GM21723 (cell line): Measurements from ENCODE around the gene BARX2.

Experiments used
- ATAC-seq: cut with Tn5 transposase; IDR thresholded peaks from one replicate; pipeline ENCODE4 v1.9.1; 2021; ENCODE audit warnings: mild to moderate bottlenecking, moderate library complexity; ENCODE audit not compliant: unreplicated experiment

Gene BARX2

DNA sequence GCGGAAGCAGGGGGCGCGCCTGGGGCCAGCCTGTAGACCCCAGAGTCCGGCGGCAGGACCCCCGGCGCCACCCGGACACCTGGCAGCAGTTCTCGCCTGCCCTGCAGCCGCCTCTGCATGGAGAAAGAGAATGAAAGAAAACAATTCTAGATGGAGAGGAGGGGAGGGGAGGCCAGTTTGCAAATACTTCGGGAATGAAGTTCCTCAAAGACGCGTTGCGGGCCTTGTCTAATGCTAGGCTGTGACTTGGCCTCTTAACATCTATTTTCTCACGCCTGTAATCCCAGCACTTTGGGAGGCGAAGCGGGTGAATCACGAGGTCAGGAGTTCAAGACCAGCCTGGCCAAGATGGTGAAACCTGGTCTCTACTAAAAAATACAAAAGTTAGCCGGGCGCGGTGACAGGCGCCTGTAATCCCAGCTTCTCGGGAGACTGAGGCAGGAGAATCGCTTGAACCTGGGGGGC, 2.1 kb upstream of the BARX2 start:
- no peak for ATAC-seq

DNA sequence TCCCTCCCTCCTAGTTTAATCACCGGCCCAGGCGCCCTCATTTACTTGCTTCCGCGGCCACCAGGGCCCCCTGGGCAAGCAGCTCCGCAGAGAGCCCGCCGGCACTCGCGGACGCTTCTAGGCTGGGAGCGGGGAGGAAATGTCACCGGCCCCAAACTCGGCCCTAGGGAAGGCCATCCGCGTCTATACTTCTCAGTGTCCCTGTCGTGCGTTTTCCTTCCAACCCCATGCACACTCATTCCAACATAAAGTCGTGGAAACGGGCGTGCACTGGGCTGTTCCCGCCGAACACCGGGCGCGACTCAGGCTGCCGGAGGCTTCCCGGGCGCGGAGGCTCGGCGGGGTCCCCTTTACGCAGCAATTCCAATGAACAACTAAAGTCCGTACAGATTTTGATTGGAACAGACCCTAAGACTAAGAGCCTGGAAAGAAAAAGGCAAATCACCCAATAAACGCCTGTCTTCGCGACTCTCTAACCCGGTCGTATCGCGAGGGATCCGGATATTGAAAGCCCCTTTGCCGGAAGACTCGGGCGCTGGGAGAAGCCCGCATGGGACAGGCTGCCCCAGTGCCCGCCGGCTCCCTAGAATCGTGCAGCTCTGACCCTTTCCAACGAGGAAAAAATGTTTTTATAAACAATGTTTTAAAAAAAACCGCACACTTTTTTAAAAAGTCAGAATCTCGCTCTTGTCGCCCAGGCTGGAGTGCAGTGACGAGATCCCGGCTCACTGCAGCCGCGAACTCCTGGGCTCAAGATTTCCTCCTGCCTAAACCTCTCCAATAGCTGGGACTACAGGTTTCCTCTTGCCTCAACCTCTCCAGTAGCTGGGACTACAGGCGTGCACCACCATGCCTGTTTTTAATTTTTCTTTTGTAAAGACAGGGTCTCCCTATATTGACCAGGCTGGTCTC, 1.3 kb upstream of the BARX2 start:
- no peak for ATAC-seq

DNA sequence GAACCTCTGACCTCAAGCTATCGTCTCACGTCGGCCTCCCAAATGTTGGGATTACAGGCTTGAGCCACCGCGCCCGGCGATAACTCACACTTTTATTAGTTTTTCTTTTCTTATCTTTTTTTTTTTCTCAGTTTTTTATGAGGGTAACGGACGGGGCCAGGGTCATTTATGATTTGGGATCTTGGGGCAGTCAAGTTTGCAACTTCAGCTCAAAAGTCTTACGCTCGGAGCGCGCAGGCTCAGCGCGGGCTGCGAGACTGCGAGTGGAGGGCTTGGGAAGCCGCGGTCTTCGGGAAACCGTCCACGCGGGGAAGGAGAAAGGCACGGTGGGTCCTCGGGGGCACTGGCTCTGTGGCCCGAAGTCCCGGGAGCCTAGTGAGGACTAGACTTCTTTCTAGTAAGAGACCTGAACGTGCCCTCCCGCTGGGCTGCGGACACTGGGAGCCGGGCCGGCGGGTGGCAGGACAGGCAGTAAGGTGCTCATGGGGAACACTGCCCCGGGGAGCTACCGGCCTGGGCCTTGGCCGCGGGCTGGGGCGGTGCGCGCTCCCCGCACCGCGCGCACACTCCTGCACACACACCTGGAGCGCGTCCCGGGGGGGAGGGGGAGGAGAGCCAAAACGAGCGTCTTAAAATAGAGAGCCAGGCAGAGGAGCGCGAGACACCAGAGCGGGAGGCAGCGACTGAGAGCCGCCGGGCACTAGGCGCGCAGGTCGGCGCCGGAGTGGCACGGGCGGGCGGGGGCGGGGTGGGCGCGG, 476 bp upstream of the BARX2 start:
- no peak for ATAC-seq

GRCh38 chr11:129376658-129377341, 1.2 kb downstream of the BARX2 start:
- no peak for ATAC-seq

DNA sequence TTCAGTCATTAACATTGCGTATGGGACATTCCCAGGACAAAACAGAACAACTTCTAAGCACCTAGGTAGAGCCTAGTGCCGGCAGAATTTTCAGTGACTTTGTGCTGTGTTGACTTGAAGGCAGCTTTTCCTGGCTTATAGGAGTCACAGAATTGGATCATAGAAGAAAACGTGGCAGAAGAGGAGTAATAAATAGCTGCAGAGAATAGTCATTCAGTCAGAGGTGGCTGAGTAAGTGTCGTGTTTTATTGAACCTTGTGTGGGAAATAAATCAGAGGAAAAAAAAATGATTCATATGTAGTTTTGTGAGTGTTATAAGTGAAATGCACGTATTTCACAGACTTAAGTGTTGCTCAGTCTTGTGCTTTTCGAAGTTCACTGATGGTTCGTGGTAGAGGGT, 2.1 kb downstream of the BARX2 start:
- ATAC-seq, result no peak

GRCh38 chr11:129380413-129380812, 4.8 kb downstream of the BARX2 start:
- ATAC-seq, result no peak

DNA sequence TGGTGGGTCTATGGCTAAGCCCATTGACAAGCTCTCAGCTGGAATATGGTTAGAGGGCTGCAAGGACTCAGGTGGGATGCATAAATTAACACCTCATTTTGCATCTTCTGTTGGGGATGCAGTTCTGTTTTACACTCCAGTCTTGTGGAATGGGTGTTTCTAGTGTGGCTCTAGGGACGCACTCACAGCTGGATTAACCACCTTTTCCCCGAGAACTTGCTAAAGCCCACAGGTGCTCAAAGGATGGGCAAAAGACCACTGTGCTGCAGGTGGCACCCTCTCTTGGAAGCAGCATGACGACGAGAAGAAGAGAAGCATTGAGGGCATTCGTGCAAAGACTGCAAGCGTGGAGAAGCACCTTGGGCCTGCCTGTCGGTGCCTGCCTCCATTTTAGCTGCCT, 6.9 kb downstream of the BARX2 start:
- ATAC-seq, result no peak

- ATAC-seq, result no peak
Observed at GRCh38 chr11:129383060-129383459, 7.4 kb downstream of the BARX2 start.

DNA sequence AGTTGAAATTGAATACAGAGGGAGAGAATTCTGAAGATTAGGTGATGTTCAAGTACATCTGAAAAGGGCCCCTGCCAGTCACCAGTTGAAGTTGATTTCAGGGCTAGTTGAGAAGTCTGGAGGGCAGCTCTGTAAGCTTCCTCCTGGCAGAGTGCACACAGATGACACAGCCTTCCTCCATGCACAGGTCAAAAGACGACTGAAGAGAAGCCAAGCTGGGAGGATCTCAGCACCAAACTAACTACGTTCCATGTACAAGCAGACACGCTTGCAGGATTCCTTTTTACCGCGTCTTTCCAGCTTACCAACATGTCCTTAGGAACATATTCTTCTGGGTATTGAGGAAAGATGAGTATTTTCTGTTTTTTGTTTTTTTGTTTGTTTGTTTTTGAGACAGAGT, 7.9 kb downstream of the BARX2 start:
- ATAC-seq, result no peak

DNA sequence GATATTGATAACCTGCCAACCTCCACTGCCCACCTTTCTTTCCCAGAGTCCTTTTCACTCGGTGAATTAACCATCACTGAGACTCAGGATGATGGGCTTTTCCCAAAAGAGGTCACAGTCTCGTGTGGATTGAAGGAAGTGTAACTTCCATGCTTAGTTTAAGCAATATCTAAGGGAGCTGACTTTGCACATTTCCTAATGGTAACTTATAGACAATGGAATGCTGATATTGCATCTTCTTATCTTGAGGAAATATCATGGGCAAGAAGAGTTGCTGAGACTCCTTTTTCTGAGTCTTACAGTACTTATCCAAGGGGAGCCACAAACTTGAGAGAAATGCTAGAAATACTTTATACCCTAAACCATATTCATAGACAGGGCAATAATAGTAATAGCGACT, 8.8 kb downstream of the BARX2 start:
- ATAC-seq, result no peak

GRCh38 chr11:129385801-129386200, 10.2 kb downstream of the BARX2 start:
- no peak for ATAC-seq

GRCh38 chr11:129386795-129387397, 11.2 kb downstream of the BARX2 start:
- no peak for ATAC-seq

- no peak for ATAC-seq
Observed at GRCh38 chr11:129387434-129387833, 11.8 kb downstream of the BARX2 start.

GRCh38 chr11:129388824-129389223, 13.2 kb downstream of the BARX2 start:
- ATAC-seq, result no peak

DNA sequence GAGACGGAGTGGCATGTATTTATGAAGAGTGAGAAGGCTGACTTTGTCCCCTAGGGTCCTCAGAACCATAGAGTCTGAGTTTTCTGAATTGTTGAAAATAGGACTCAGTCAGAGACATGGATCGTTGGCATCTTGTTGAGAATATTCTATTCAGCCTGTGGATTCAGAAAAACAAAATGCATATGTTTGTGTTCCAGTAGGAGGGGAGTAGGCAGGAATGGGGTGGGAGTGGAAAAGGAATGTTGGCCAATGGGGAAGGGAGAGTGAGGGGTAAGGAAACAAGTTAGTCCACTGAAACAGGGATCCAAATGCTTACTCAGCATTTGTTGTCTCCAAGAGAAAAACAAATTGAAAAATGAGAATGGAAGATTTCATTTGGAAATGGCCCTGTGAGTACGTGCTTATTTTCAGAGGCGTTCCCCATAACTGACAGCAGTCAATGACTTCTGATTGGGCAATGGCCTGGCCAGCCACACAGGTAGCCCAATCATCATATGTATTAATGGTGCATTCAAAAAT, 14.7 kb downstream of the BARX2 start:
- no peak for ATAC-seq

DNA sequence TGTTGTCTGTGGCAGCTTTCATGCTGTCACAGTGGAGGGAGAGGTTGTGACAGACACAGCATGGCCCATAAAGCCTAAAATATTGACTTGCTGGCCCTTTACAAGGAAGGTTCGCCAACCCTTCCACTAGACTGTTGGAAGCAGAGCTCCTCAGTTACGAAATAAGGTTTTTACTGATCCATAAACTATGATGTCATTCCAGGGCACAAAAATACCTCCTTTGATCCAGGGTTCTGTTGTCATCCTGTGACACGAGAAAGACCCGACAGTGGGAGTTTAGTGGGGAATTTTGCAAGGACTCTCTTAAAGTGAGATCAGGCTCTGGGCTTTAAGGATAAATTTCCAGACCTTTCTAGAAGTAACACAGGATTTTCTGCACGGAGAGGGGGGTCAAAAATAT, 15.7 kb downstream of the BARX2 start:
- ATAC-seq, result no peak

GRCh38 chr11:129391821-129392220, 16.2 kb downstream of the BARX2 start:
- ATAC-seq, result no peak

- ATAC-seq, result no peak
Observed at GRCh38 chr11:129392995-129393394, 17.3 kb downstream of the BARX2 start.

- ATAC-seq, result no peak
Observed at GRCh38 chr11:129394709-129395108, 19.1 kb downstream of the BARX2 start.

DNA sequence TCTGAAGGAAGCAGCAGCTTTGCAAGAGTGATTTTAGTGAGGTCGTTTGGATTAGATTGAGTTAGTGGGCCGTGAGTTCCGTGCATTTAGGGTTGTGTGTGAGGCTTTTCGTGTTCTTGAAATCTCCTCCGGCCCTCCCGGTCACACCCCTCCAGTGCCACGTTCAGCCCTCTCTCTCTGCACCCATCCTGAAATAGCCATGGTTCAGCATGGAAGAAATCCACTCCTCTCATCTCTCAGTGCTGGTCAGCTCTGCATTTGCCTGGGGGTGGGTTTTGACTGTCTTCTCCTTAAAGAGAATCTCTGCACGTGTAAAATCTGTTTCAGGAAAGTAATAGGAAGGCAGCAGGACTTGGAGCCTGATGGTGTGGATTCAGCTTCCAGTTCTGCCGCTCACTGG, 19.8 kb downstream of the BARX2 start:
- no peak for ATAC-seq

- no peak for ATAC-seq
Observed at GRCh38 chr11:129395883-129396282, 20.2 kb downstream of the BARX2 start.
